Smooth muscle cell (in vitro differentiated cells): ENCODE measurements around the gene SCRG1. TPM values are rescaled to one million over a fixed set of nuclear protein-coding genes. Genes with fewer than 3 reads are reported as not detected.
A peak's percentile ranks its signal among the peaks of the same experiment; 100 is the strongest.

Experiments
- DNase-seq: peaks from one replicate; lab custom pipeline; 2025; ENCODE audit not compliant: unreplicated experiment; lab: John Stamatoyannopoulos, UW
- H2AFZ ChIP-seq: fragments of 200-600 bp; sonication (generic); 2 replicates; pipeline ENCODE4 v1.6.0; 2016; ENCODE audit warnings: antibody characterized with exemption, low read depth, mild to moderate bottlenecking
- H3F3A ChIP-seq: fragments of 200-600 bp; sonication (generic); 2 replicates; pipeline ENCODE4 v1.6.0; 2017; ENCODE audit warnings: antibody characterized with exemption, low read depth
- H3K27ac ChIP-seq: fragments of 200-600 bp; sonication (generic); 2 replicates; pipeline ENCODE4 v1.5.1; 2016; ENCODE audit warnings: low read depth, mild to moderate bottlenecking
- H3K27me3 ChIP-seq: fragments of 200-600 bp; sonication (generic); 2 replicates; pipeline ENCODE4 v1.6.1; 2016; ENCODE audit warnings: low read depth, mild to moderate bottlenecking
- H3K36me3 ChIP-seq: fragments of 200-600 bp; sonication (generic); 2 replicates; pipeline ENCODE4 v1.5.1; 2016; ENCODE audit warnings: low read depth
- H3K4me1 ChIP-seq: fragments of 200-600 bp; sonication (generic); 2 replicates; pipeline ENCODE4 v1.5.1; 2016; ENCODE audit warnings: low read depth
- H3K4me2 ChIP-seq: fragments of 200-600 bp; sonication (generic); 2 replicates; pipeline ENCODE4 v1.6.0; 2016; ENCODE audit warnings: mild to moderate bottlenecking
- H3K4me3 ChIP-seq: fragments of 200-600 bp; sonication (generic); 2 replicates; pipeline ENCODE4 v1.5.1; 2016; ENCODE audit warnings: mild to moderate bottlenecking
- H3K79me2 ChIP-seq: fragments of 200-600 bp; sonication (generic); 2 replicates; pipeline ENCODE4 v1.6.0; 2016; ENCODE audit warnings: low read depth, mild to moderate bottlenecking
- H3K9ac ChIP-seq: fragments of 200-600 bp; sonication (generic); 2 replicates; pipeline ENCODE4 v1.6.0; 2016; ENCODE audit warnings: low read depth
- H3K9me3 ChIP-seq: fragments of 200-600 bp; sonication (generic); replicated peaks from 2 replicates; pipeline ENCODE4 v1.5.1; 2016; ENCODE audit warnings: low read depth
- H4K20me1 ChIP-seq: fragments of 200-600 bp; sonication (generic); 2 replicates; pipeline ENCODE4 v1.6.0; 2016; ENCODE audit warnings: low read depth
- CTCF ChIP-seq: fragments of 200-600 bp; sonication (generic); IDR thresholded peaks from 2 replicates; pipeline ENCODE4 v1.5.1; 2017; ENCODE audit warnings: borderline replicate concordance, mild to moderate bottlenecking, antibody characterized with exemption; ENCODE audit not compliant: insufficient read depth, poor library complexity, severe bottlenecking
- WGBS: methylation state at CpG from one replicate; pipeline ENCODE4 v1.1.7; 2016; ENCODE audit warnings: low lambda C conversion rate; 5-methylcytosine and 5-hydroxymethylcytosine counted together
- polyA plus RNA-seq: library from polyadenylated mRNA; unstranded; fragments of >200 nt; fragmentation: Nextera tagmentation; extraction: Ambion mirVana; gene quantifications from 2 replicates; pipeline ENCODE4 v1.2.1, GENCODE V29; 2016
- small RNA-seq: library from RNA; depleted of rRNA; stranded (forward); fragments of <200 nt; gene quantifications from one replicate; pipeline ENCODE3, GENCODE V24; 2014
- total RNA-seq: library from RNA; depleted of rRNA; stranded (reverse); fragments of >200 nt; gene quantifications from 2 replicates; pipeline ENCODE4 v1.2.3, GENCODE V29; 2014

Gene SCRG1
- total and polyA plus RNA-seq, 2 experiments from 2014 or later: 3.1 to 18.5 TPM

- H3K4me1 ChIP-seq: peaks cover 35% of the 10 kb centered on the region
- peak overlapping the region; percentile 31 for H3K27ac ChIP-seq
- peaks cover 9% of the 10 kb centered on the region for H4K20me1 ChIP-seq
- TF ChIP-seq CTCF: no peak
- peaks cover 14% of the 10 kb centered on the region for H3F3A ChIP-seq
- peaks cover 37% of the 10 kb centered on the region for H3K79me2 ChIP-seq
- H3K9ac ChIP-seq: peak overlapping the region; percentile 54
- peaks cover 5% of the 10 kb centered on the region for H3K36me3 ChIP-seq
- WGBS: 2% methylated on average over 43 of the region's 52 CpGs
- no peaks in the 10 kb centered on the region for H3K27me3 ChIP-seq
- H3K4me3 ChIP-seq: peak overlapping the region; percentile 82
- peak; percentile 49 for DNase-seq
- H3K4me2 ChIP-seq: peak overlapping the region; percentile 90
- H2AFZ ChIP-seq: peak overlapping the region; percentile 93
- no peaks in the 10 kb centered on the region for H3K9me3 ChIP-seq
Observed at GRCh38 chr4:173334891-173335752, 63.8 kb downstream of the SCRG1 start.

Small RNAs within 50 kb of the gene (small RNA-seq; reads per million reads assigned to genes)
- not detected for gene RNU6-1096P

Other genes starting within 250 kb of the SCRG1 start
- gene GALNT7, start 230.3 kb downstream of the SCRG1 start, total RNA-seq: 22.0 and 33.4 TPM in 2 replicates
- gene GALNT7, start 230.3 kb downstream of the SCRG1 start, polyA plus RNA-seq: 8.1 and 9.0 TPM in 2 replicates
- 22.6 and 27.4 TPM in 2 replicates for gene HMGB2, start 64.8 kb downstream of the SCRG1 start, total RNA-seq
- gene HMGB2, start 64.8 kb downstream of the SCRG1 start, polyA plus RNA-seq: 50.1 and 54.9 TPM in 2 replicates
- gene SAP30, start 28.2 kb downstream of the SCRG1 start, total RNA-seq: 18.6 and 19.6 TPM in 2 replicates
- 33.8 and 35.2 TPM in 2 replicates for gene SAP30, start 28.2 kb downstream of the SCRG1 start, polyA plus RNA-seq
- gene HAND2, start 131.1 kb upstream of the SCRG1 start, total RNA-seq: 243 and 265 TPM in 2 replicates
- 287 and 324 TPM in 2 replicates for gene HAND2, start 131.1 kb upstream of the SCRG1 start, polyA plus RNA-seq